OCI-M1 (cell line): ENCODE results near the gene DOC2B.
"Not testable (repeated sequence)": the region's sequence is repeated elsewhere in the genome, so short reads cannot be mapped to it uniquely, and the experiment has no call there.

Source experiments
- DNase-seq: peaks from one replicate; lab custom pipeline; 2025; lab: John Stamatoyannopoulos, UW

DOC2B gene

DNA sequence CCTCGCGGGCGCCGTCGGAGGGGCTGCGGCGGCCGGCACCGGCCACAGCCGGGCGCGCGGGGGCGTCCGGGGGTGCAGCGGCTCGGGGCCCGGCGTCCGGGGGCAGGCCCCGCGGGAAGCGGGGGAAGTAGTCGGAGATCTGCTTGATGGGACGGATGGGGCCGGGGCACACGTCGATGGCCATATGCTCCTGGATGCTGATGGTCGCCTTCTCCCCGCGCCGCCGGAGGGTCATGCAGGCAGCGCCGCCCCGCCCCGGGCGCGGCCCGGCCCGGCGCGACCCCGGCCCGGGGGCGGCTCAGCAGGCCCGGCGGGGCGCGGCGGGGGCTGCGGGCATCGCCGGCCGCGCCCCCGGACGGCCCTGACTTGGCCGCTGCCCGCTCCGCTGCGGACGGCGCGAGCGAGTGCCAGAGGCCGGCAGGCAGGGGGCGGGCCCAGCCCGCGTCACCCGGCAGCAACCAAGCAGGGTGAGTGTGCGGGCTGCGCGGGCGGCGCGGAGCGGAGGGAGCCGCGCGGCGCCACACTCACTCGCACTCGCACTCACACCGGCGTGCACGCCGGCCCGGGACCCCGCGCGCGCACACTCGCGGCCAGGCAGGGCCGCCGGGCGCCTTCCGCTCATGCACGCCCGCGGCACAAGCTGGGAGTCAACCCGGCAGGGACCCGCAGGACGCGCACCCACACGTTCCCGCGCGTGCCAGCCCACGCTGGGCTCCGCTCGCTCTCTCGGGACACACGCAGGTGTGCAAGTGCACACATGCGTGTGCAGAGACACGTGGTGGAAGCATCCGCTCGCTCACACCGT is at the start of gene DOC2B:
TSS of gene DOC2B (minus strand) at position 406 of the 805 bp plus-strand sequence. CDS start at position 235, 171 bp downstream.
- no peak for DNase-seq

DNA sequence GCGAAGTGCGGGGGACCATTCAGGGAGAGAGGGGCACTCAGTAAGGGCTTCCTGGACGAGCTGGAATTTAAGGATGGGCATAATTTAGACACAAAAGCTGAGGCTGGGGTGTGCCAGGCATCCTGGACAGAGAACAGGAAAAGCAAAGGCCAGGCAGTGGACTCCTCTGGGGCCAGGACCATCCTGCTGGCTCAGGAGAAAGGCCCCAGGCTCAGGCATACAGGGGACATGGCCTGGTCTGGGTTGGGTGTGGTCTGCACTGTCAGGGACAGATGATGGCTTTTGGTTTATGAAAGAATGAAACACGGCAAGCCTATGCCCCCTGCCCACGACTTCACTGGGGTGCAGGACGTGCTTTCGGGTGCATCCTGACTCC is 48.9 kb upstream of the DOC2B start:
- DNase-seq, result no peak

GRCh38 chr17:229709-230394 is 48.4 kb upstream of the DOC2B start:
- DNase-seq, result no peak

- no peak for DNase-seq
These were observed 47.7 kb upstream of the DOC2B start for GRCh38 chr17:228951-229708.

DNA sequence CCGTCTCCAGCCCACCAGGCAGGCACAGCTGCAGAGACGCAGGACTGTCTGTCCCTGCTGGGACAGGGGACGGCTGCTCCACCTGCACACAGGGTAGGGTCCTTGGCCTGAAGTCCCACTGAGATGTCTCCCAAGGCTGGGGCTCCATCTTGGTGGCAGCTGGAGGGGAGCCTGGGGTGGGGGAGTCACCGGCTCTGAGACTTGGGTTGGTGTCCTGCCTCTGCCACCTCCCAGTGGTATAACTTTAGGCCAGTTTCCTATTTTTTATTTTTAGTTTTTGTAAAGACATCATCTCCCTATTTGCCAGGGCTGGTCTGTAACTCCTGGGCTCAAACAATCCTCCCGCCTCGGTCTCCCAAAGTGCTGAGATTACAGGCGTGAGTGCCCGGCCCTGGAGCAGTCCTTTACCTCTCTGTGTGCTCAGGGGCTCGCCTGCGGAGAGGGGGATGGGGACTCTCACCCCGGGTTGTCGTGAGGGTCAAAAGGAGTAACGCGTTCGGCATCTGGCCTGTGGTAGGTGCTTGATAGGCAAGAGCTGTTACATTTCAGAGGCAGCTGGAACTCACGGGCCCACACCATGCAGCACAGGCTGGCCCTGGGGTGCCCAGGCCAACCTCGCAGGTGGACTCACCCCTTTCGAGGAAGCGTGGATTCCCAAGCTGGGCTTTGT is 46.6 kb upstream of the DOC2B start:
- DNase-seq, result no peak

GRCh38 chr17:227078-227945 is 45.9 kb upstream of the DOC2B start:
- DNase-seq, result no peak

GRCh38 chr17:226108-227077 is 44.9 kb upstream of the DOC2B start:
- DNase-seq, result no peak

- DNase-seq, result no peak
These were observed 44.1 kb upstream of the DOC2B start for GRCh38 chr17:225551-225950.

- not testable (repeated sequence) for DNase-seq
These were observed 43.1 kb upstream of the DOC2B start for GRCh38 chr17:224576-224975.

- DNase-seq, result no peak
These were observed 42.4 kb upstream of the DOC2B start for GRCh38 chr17:223723-224471.

GRCh38 chr17:222172-222571 is 40.7 kb upstream of the DOC2B start:
- DNase-seq, result no peak

- DNase-seq, result no peak
These were observed 38.2 kb upstream of the DOC2B start for GRCh38 chr17:219696-220095.

DNA sequence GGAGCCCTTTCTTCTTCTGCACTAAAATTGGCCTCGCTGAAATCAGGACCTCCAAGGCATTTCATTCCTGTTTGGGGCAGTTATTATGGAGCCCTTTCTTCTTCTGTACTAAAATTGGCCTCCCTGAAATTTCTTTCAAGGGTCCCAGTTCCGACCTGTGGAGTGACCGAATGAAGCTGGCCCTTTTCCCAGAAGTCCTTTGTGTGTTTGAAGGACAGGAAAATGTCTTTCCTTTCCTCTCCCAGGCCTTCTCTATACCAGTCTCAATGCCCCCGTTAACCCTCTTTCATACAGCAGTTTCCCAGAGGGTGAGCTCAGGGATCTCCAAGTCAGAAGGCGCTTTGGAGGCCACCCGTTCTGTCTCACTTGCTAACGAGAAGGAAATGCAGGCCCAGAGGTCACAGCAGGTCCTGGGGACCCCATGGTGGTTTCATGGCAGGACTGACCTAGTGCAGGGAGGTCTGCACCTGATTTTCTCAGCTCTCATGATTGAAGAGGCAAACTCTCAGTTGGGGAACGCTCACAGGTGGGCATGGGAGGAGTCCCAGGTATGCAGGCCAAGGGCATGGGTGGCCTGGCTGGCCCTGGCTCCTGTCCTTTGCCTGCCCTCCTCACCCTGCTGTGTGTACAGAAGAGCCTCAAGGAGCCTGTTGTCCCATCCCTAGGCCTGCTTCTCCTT is 37.1 kb upstream of the DOC2B start:
- DNase-seq, result no peak

- no peak for DNase-seq
These were observed 35.2 kb upstream of the DOC2B start for GRCh38 chr17:216625-217024.

GRCh38 chr17:215563-216478 is 34.4 kb upstream of the DOC2B start:
- not testable (repeated sequence) for DNase-seq

DNA sequence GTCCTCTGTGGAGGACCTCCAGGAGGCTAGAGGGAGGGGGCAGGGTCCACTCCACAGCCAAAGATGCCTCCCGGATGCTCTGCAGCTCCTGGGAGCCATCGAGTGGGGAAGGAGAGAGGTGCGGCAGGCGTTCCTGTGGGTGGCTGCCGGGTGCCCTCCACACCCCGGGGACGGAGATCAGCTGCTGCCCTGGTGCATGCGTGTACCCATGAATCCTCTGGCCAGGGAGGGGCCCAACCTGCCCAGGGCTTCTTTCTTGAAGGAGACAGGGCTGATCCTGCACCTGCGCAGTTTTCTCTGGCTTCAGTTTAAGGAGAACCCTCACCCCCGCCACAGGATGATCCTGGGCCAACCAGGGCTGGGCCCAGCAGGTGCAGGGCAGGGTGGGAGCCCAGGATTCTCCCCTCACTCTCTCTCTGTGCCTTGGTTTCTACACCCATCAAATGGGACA is 33.5 kb upstream of the DOC2B start:
- no peak for DNase-seq

DNA sequence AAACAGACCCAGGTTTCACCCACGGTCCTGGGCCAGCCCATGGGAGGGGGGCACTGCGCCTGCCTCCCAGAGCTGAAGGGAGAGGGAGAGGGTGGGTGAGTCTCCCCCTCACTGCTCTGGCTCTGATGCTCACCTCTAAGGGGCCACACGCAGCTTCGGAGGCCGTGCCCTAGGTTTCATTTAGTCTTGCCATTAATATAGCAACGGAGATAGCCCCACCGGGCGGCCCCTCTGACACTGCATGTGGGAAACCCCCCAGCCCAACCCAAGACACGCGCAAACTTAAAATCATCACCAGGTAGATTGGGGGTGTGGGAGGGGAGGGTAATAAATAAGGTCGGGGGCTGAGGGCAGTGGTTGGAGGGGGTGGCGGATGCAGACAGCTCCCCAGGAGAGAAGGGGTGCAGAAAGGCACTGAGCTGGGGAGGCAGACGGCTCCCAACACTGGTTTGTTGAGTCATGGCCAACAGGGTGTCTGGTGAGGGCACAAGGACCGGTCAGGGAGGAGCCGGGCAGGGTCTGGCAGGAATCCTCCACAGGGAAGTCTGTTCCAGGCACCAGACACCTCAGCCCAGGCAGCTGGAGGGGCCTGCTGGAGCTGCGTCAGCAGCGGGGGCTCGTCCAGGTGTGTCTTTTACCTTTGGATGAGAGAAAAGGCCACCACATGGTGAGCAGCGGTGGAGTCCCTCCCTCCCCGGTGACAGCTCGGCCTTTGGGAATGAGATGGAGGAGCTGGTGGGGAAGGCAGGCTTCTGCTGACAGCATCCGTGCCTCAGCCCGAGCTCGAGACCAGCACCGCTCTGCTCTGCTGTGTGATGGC is 32.0 kb upstream of the DOC2B start:
- no peak for DNase-seq
